ENCODE results near the gene CCN2.
"Not testable (repeated sequence)": the region's sequence is repeated elsewhere in the genome, so short reads cannot be mapped to it uniquely, and the experiment has no call there.

The CCN2 gene

DNA sequence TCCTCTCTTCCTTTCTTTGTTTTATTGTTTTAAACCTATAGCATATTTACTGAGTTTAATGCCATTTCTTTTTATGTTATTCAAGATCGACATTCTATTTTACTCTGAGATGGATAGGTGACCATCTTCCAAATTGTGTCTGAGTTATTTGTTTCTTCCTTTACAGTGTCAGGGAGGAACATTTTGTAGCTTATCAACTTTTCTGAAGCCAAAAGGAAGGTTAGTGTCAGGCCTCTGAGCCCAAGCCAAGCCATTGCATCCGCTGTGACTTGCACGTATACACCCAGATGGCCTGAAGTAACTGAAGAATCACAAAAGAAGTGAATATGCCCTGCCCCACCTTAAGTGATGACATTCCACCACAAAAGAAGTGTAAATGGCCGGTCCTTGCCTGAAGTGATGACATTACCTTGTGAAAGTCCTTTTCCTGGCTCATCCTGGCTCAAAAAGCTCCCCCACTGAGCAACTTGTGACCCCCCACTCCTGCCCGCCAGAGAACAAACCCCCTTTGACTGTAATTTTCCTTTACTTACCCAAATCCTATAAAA, 49.8 kb downstream of the CCN2 start:
- not testable (repeated sequence) for H3K4me2 ChIP-seq (ENCODE audit: low read length); H4K20me1 ChIP-seq (ENCODE audit: insufficient read depth, low read length); H3K4me3 ChIP-seq (ENCODE audit: low read length); H2AFZ ChIP-seq (ENCODE audit: low read depth, low read length); H3K4me1 ChIP-seq (ENCODE audit: low read length); H3K79me2 ChIP-seq (ENCODE audit: low read length); H3K36me3 ChIP-seq (replicated peaks; ENCODE audit: low read depth, low read length); H3K27me3 ChIP-seq (ENCODE audit: low read depth, low read length); H3K27ac ChIP-seq (ENCODE audit: low read length); H3K9me3 ChIP-seq (ENCODE audit: insufficient read depth, low read length); H3K9ac ChIP-seq (ENCODE audit: low read length)

DNA sequence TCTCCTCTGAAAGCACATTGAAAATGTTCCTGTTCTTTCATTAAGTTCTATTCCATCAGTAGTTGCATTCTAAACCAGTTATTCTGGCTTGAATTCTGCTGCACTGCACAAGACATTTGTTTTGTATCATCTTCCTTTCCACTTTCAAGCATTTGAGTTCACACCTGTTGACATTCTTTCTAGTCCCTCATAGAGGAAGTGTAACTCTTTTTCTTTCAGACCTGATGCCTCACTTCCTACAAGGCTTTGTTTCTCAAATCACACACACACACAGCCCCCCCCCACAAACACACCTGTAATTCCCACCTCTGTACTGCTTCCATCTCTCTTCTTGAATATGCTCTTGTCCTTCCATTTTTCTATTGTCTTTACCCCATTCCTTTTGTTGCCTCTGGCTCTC, 50.9 kb downstream of the CCN2 start:
- Histone ChIP-seq H3K9ac (ENCODE audit: low read length) (no peak overlapping the region), H3K4me2 (ENCODE audit: low read length) (no peak overlapping the region), H3K79me2 (ENCODE audit: low read length) (no peaks in the 10 kb centered on the region), H4K20me1 (ENCODE audit: insufficient read depth, low read length) (no peaks in the 10 kb centered on the region), H2AFZ (ENCODE audit: low read depth, low read length) (no peak overlapping the region), H3K4me1 (ENCODE audit: low read length) (no peaks in the 10 kb centered on the region), H3K36me3 (replicated peaks; ENCODE audit: low read depth, low read length) (no peaks in the 10 kb centered on the region), H3K9me3 (ENCODE audit: insufficient read depth, low read length) (no peaks in the 10 kb centered on the region), H3K4me3 (ENCODE audit: low read length) (no peak overlapping the region), H3K27me3 (ENCODE audit: low read depth, low read length) (no peaks in the 10 kb centered on the region), H3K27ac (ENCODE audit: low read length) (no peak overlapping the region)
- no peak for TF ChIP-seq CTCF (IDR thresholded peaks at IDR 0.05; ENCODE audit: low read depth, low read length)
- TF ChIP-seq EZH2phosphoT487 (IDR thresholded peaks at IDR 0.05; ENCODE audit: low read depth), result no peak

DNA sequence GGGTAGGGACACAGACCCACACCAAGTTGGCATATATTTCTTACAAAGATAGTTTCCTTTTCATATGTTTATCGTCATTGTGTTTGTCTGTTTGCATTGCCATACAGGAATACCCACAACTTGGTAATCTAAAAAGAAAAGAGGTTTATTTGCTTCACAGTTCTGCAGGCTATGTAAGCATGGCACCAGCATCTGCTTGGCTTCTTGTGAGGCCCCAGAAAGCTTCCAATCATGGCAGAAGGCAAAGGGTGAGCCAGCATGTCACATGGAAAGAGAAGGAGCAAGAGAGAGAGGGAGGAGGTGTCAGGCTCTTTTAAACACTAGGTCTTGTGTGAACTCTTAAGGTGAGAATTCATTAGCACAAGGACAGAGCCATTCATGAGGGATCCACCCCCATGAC, 52.5 kb downstream of the CCN2 start:
- no peaks in the 10 kb centered on the region for H4K20me1 ChIP-seq (ENCODE audit: insufficient read depth, low read length)
- H3K9ac ChIP-seq (ENCODE audit: low read length), result no peak overlapping the region
- H3K4me1 ChIP-seq (ENCODE audit: low read length), result no peaks in the 10 kb centered on the region
- H3K9me3 ChIP-seq (ENCODE audit: insufficient read depth, low read length), result no peaks in the 10 kb centered on the region
- H3K79me2 ChIP-seq (ENCODE audit: low read length), result no peaks in the 10 kb centered on the region
- H3K36me3 ChIP-seq (replicated peaks; ENCODE audit: low read depth, low read length), result no peaks in the 10 kb centered on the region
- H2AFZ ChIP-seq (ENCODE audit: low read depth, low read length), result no peak overlapping the region
- H3K4me2 ChIP-seq (ENCODE audit: low read length), result no peak overlapping the region
- H3K27me3 ChIP-seq (ENCODE audit: low read depth, low read length), result no peaks in the 10 kb centered on the region
- H3K27ac ChIP-seq (ENCODE audit: low read length), result no peak overlapping the region
- TF ChIP-seq CTCF (IDR thresholded peaks at IDR 0.05; ENCODE audit: low read depth, low read length) (no peak), EZH2phosphoT487 (IDR thresholded peaks at IDR 0.05; ENCODE audit: low read depth) (no peak)
- no peak overlapping the region for H3K4me3 ChIP-seq (ENCODE audit: low read length)
